Measurements from ENCODE around the gene TNFSF18. TPM values are rescaled to one million over a fixed set of nuclear protein-coding genes. Genes with fewer than 3 reads are reported as not detected.

The TNFSF18 gene
- total RNA-seq, 4 donors from 2014 or later = 1.8 TPM; not detected in 3

DNA sequence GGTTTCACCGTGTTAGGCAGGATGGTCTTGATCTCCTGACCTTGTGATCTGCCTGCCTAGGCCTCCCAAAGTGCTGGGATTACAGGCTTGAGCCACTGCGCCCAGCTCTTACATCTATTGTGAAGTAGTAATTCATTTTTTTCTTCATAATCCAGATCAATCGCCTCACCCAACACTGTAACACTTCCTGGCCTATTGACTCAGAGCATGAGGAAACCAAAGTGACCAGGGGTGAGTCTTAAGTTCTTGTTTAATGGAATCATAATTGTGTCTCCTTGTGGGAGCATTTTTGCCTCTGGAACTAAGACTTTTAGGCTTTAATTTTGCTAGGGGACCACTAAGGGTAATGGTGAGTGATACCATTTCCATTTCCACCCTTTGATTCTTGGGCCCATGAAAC lies 27.4 kb downstream of the TNFSF18 start:
- no peak for DNase-seq
- no peaks in the 10 kb centered on the region for H3K9me3 ChIP-seq
- intact Hi-C loops (cut with DNase I; ENCODE audit: low total_unique reads) = no loop called here
- H3K36me3 ChIP-seq = no peaks in the 10 kb centered on the region
- H3K4me3 ChIP-seq = no peak overlapping the region
- no peaks in the 10 kb centered on the region for H3K4me1 ChIP-seq
- TF ChIP-seq CTCF (IDR thresholded peaks at IDR 0.05) (no peak), POLR2A (IDR thresholded peaks at IDR 0.05) (no peak)
- H3K27me3 ChIP-seq = no peaks in the 10 kb centered on the region
- H3K27ac ChIP-seq = no peak overlapping the region

GRCh38 chr1:173020138-173020750 lies 30.5 kb downstream of the TNFSF18 start:
- Histone ChIP-seq H3K27me3 (no peaks in the 10 kb centered on the region), H3K9me3 (no peaks in the 10 kb centered on the region), H3K27ac (no peak overlapping the region), H3K36me3 (no peaks in the 10 kb centered on the region), H3K4me1 (no peaks in the 10 kb centered on the region), H3K4me3 (no peak overlapping the region)
- no peak for DNase-seq
- intact Hi-C loops (cut with DNase I; ENCODE audit: low total_unique reads) = no loop called here
- TF ChIP-seq CTCF (IDR thresholded peaks at IDR 0.05) (no peak), POLR2A (IDR thresholded peaks at IDR 0.05) (no peak)

- no peaks in the 10 kb centered on the region for H3K9me3 ChIP-seq
- H3K27me3 ChIP-seq = no peaks in the 10 kb centered on the region
- no peak overlapping the region for H3K27ac ChIP-seq
- no peak for DNase-seq
- H3K4me1 ChIP-seq = no peaks in the 10 kb centered on the region
- TF ChIP-seq POLR2A (IDR thresholded peaks at IDR 0.05) (no peak), CTCF (IDR thresholded peaks at IDR 0.05) (no peak)
- no peaks in the 10 kb centered on the region for H3K36me3 ChIP-seq
- no peak overlapping the region for H3K4me3 ChIP-seq
- intact Hi-C loops (cut with DNase I; ENCODE audit: low total_unique reads) = no loop called here
Measured at GRCh38 chr1:173017792-173018191, 32.9 kb downstream of the TNFSF18 start.

DNA sequence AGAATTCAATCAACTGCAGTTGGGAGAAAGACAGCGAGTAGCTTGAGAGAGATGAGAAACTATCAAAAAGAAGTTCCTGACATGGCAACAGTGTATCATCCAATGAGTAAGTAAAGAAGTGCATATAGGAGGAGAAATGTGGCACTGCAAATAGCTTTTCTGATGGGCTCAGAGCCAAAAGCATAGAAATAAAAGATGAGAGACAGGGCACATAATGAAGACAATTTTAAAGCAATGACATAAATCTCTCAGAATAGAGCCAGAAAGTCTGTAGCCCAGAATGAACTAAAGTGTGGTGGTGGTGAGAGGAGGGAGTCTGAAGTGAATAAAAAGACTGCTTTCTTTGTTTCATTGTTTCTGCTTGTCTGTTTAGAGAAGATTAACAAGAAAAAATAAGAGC lies 34.3 kb downstream of the TNFSF18 start:
- H3K27me3 ChIP-seq = no peaks in the 10 kb centered on the region
- H3K4me1 ChIP-seq = no peaks in the 10 kb centered on the region
- intact Hi-C loops (cut with DNase I; ENCODE audit: low total_unique reads) = no loop called here
- TF ChIP-seq CTCF (IDR thresholded peaks at IDR 0.05) (no peak), POLR2A (IDR thresholded peaks at IDR 0.05) (no peak)
- H3K27ac ChIP-seq = no peak overlapping the region
- H3K9me3 ChIP-seq = no peaks in the 10 kb centered on the region
- no peak overlapping the region for H3K4me3 ChIP-seq
- no peaks in the 10 kb centered on the region for H3K36me3 ChIP-seq
- DNase-seq = no peak

DNA sequence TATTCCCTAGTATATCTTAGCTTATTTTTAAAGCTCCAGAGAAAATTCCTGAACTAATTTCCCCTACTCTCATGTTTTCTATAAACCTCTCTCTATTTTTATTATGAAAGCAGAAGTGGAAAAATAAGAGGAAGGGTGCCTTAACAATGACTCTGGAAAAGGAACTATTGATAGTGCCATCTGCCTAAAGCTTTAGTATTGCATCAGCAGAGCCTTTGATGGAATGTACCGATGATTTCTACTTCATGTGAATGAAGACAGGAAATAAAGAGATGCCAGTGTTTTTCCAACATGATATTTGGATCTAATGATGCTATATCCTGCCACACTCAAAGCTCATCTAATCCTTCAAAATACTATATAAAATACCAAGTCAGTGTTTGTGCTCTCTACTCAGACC lies 35.1 kb downstream of the TNFSF18 start:
- Histone ChIP-seq H3K9me3 (no peaks in the 10 kb centered on the region), H3K36me3 (no peaks in the 10 kb centered on the region), H3K27ac (no peak overlapping the region), H3K27me3 (no peaks in the 10 kb centered on the region), H3K4me3 (no peak overlapping the region), H3K4me1 (no peaks in the 10 kb centered on the region)
- TF ChIP-seq POLR2A (IDR thresholded peaks at IDR 0.05) (no peak), CTCF (IDR thresholded peaks at IDR 0.05) (no peak)
- no peak for DNase-seq
- intact Hi-C loops (cut with DNase I; ENCODE audit: low total_unique reads) = no loop called here

All from uterus (tissue), 4 donors.